Heart left ventricle (tissue), 13 donors: ENCODE results near the gene ZMYND10.

Source experiments
- CTCF ChIP-seq, 12 donors: fragments of 200-600 bp; sonication (generic) in 4 of 12; IDR thresholded peaks; one replicate each; pipeline versions ENCODE4 v1.5.0 to v1.8.0; 2018 to 2022; ENCODE audit warnings: antibody characterized with exemption in 12 of 12, mild to moderate bottlenecking in 5 of 12
- POLR2A ChIP-seq, 2 donors: fragments of 450-650 bp; IDR thresholded peaks; one replicate each; pipeline ENCODE4 v1.6.1; 2017; ENCODE audit warnings: antibody characterized with exemption in 2 of 2, mild to moderate bottlenecking in 2 of 2, moderate library complexity in 2 of 2
- donor health status: ischemic (EF 13 %, LVEDD 7.1; RV severe dilation, severe dysfunction).
- donor health status: DM: no; HTN: yes; CAD: no.
- donor health status: DM: no; HTN: no; CAD: no.
- donor health status: ischemic (EF 25% LVEDD 6.9; RV normal size, moderate dysfunction).
- donor health status: ischemic (EF 25% LVEDD 5.7; RV mildly dilated, moderate dysfunction).
- donor health status: ischemic (EF 35%, LVEDD 5.7; RV mildly dilated, moderate dysfunction).
- donor health status: nonischemic (EF 11% LVEDD 7.7; RV severe dilation, severe dysfunction).
- donor health status: DM: yes; HTN: yes; CAD: no.
- donor health status: PGD.
- donor health status: ischemic (EF 29% LVEDD 5.4; RV normal size, mild dysfunction).
- donor health status: nonischemic (EF 23%, LVEDD 6.1; RV moderate dilation, normal function).

- no peak for TF ChIP-seq CTCF (IDR thresholded peaks at IDR 0.05)
- no peak for TF ChIP-seq POLR2A (IDR thresholded peaks at IDR 0.05)
Observed at GRCh38 chr3:50359760-50360110, 14.2 kb upstream of the ZMYND10 start.
